ENCODE measurements around the gene GJB1. TPM values are rescaled to one million over a fixed set of nuclear protein-coding genes. Genes with fewer than 3 reads are reported as not detected.
A peak's percentile ranks its signal among the peaks of the same experiment; 100 is the strongest.
"Not testable (repeated sequence)": the region's sequence is repeated elsewhere in the genome, so short reads cannot be mapped to it uniquely, and the experiment has no call there.

Gene GJB1
- total RNA-seq: not detected

DNA sequence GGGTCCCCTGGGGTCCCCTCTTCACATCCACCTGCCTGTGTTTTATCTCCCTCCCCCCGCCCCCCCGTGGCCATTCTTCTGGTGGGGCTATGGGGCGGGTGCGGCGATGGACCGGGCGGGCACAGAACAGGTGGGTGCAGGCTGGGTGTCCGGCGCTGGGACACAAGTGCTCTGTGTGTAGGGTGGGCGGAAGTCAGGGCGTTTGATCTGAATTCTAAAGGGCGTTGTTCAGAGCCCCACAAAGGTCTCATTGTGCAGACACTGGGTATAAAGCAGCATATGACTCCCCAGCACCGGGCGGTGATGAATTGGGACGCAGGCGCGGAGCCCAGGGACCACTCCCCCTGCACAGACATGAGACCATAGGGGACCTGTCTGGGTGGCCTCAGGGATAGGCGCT is at the start of gene GJB1:
TSS of gene GJB1 (plus strand) at position 296 of the 400 bp plus-strand sequence. CDS start 484 bp downstream, outside the sequence.
- Histone ChIP-seq H3K4me1 (no peaks in the 10 kb centered on the region), H3K4me3 (no peak within 1 kb of the TSS), H3K9me3 (no peaks in the 10 kb centered on the region), H3K27ac (no peak within 1 kb of the TSS), H3K36me3 (no peaks in the 10 kb centered on the region), H3K27me3 (no peaks in the 10 kb centered on the region)
- intact Hi-C loops (cut with DNase I): no loop called here
- DNase-seq (ENCODE audit: low spot score in 2 of 2): no peak
- TF ChIP-seq, protein P1, sequence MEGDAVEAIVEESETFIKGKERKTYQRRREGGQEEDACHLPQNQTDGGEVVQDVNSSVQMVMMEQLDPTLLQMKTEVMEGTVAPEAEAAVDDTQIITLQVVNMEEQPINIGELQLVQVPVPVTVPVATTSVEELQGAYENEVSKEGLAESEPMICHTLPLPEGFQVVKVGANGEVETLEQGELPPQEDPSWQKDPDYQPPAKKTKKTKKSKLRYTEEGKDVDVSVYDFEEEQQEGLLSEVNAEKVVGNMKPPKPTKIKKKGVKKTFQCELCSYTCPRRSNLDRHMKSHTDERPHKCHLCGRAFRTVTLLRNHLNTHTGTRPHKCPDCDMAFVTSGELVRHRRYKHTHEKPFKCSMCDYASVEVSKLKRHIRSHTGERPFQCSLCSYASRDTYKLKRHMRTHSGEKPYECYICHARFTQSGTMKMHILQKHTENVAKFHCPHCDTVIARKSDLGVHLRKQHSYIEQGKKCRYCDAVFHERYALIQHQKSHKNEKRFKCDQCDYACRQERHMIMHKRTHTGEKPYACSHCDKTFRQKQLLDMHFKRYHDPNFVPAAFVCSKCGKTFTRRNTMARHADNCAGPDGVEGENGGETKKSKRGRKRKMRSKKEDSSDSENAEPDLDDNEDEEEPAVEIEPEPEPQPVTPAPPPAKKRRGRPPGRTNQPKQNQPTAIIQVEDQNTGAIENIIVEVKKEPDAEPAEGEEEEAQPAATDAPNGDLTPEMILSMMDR (IDR thresholded peaks at IDR 0.05): no peak

DNA sequence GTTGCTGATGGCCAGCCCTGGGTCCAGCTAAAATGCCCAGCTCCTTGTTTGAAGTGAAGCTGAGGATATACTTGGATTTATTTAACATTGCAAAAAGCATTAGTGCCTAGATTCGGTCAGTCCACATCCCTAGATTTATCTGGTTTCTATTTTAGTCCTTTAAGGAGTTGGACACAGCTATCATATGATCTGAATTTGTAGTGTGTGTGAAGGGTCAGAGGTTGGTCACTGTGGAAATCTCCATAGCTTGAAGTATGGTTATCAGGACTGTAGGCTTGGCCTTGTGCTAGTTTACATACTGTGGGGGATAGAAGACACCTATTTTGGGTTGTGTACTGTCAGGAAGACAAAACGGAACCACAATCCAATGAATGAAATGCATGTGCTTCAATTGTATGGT is 49.6 kb upstream of the GJB1 start:
- intact Hi-C loops (cut with DNase I): no loop called here

DNA sequence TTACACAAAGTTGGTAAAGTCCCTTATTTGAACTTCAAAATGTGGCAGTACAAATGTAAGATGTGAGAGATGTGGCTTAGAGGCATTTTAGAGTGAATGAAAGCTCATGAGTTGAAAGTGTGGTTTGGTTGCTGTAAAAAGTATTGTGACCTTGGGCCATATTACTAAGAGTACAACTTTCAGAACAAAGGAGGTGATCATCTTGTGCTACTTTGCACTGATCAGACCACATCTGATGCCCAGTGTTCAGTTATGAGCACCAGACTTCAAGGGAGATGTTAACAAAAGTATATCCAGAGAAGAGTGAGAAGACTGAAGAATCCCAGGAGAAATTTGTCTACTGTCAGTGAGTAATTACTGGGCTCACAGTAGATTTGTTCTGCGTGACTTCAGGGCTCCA is 48.2 kb upstream of the GJB1 start:
- Histone ChIP-seq H3K4me3 (no peak overlapping the region), H3K27me3 (no peaks in the 10 kb centered on the region)
- intact Hi-C loops (cut with DNase I): no loop called here

More for the DNA sequence above, 49.6 kb upstream of the GJB1 start:
- Histone ChIP-seq H3K9me3 (no peaks in the 10 kb centered on the region), H3K27me3 (no peaks in the 10 kb centered on the region), H3K36me3 (no peaks in the 10 kb centered on the region), H3K27ac (no peak overlapping the region), H3K4me1 (no peaks in the 10 kb centered on the region), H3K4me3 (no peak overlapping the region)
- TF ChIP-seq, protein P1 (IDR thresholded peaks at IDR 0.05): no peak
- DNase-seq (ENCODE audit: low spot score in 2 of 2): no peak

DNA sequence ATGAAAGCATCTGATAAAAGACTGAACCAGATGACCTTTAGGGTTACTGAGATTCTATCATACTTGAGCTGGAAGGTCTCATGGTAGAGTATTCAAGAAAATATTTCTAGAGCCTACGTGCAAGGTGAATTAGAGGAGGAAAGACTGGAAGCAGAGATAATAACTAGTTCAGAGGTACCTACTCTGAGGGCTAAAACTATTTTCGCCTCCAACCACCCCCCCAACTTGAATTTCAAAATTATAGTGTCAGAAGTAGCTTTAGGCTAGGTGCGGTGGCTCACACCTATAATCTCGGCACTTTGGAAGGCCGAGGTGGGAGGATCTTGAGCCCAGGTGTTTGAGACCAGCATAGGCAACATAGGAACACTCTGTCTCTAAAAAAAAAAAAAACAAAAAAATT is 47.5 kb upstream of the GJB1 start:
- H3K4me3 ChIP-seq: no peak overlapping the region
- H3K27me3 ChIP-seq: no peaks in the 10 kb centered on the region
- TF ChIP-seq, protein P1 (IDR thresholded peaks at IDR 0.05): no peak
- no peaks in the 10 kb centered on the region for H3K36me3 ChIP-seq
- H3K4me1 ChIP-seq: no peaks in the 10 kb centered on the region
- H3K9me3 ChIP-seq: no peaks in the 10 kb centered on the region
- H3K27ac ChIP-seq: no peak overlapping the region
- intact Hi-C loops (cut with DNase I): no loop called here
- no peak for DNase-seq (ENCODE audit: low spot score in 2 of 2)

More for the DNA sequence above, 48.2 kb upstream of the GJB1 start:
- Histone ChIP-seq H3K4me1 (no peaks in the 10 kb centered on the region), H3K9me3 (no peaks in the 10 kb centered on the region), H3K27ac (no peak overlapping the region), H3K36me3 (no peaks in the 10 kb centered on the region)
- no peak for DNase-seq (ENCODE audit: low spot score in 2 of 2)
- TF ChIP-seq, protein P1 (IDR thresholded peaks at IDR 0.05): no peak

DNA sequence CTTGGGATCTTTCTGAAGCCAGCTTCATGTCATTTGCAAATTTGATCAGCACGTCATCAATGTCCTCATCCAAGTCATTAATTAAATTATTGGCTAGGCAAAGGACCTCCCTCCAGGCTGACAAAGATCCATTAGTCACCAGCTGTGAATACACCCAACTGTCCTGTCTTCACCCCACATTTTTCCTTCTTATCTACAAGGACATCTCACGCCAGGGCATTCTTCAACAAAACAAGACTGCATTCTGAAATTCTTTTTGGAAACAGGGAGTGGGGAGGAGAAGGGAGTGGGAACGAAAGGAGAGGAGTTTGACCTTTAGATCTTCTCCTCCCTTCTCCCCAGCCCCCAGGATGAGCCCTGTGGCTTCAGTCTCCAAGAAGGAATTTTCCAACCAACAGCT is 45.7 kb upstream of the GJB1 start:
- Histone ChIP-seq H3K4me1 (no peaks in the 10 kb centered on the region), H3K36me3 (no peaks in the 10 kb centered on the region), H3K4me3 (no peak overlapping the region), H3K27ac (no peak overlapping the region), H3K9me3 (no peaks in the 10 kb centered on the region), H3K27me3 (no peaks in the 10 kb centered on the region)
- intact Hi-C loops (cut with DNase I): no loop called here
- TF ChIP-seq, protein P1 (IDR thresholded peaks at IDR 0.05): no peak
- DNase-seq (ENCODE audit: low spot score in 2 of 2): no peak

DNA sequence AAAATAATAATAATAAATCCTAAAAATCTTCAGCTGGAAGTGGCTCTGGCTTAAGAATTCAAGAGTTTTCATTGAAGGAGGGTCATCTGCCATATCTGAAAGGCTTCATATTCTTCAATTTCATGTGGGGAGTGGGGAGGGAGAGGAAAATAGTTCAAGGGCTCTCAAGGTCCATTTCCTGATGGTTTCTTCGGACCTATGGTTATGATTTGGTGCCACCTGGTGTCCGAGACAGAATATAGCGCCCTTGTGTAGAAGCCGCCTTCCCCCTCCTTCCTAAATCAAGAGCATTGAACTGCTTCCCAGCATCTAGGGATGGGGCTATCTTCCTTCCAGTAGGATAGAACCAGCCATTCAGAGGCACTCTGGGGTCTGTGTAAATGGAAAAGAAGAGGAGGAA is 44.1 kb upstream of the GJB1 start:
- DNase-seq (ENCODE audit: low spot score in 2 of 2): peak in 1 of 2 donors; percentile 67
- no peak overlapping the region for H3K4me3 ChIP-seq
- H3K4me1 ChIP-seq: no peaks in the 10 kb centered on the region

DNA sequence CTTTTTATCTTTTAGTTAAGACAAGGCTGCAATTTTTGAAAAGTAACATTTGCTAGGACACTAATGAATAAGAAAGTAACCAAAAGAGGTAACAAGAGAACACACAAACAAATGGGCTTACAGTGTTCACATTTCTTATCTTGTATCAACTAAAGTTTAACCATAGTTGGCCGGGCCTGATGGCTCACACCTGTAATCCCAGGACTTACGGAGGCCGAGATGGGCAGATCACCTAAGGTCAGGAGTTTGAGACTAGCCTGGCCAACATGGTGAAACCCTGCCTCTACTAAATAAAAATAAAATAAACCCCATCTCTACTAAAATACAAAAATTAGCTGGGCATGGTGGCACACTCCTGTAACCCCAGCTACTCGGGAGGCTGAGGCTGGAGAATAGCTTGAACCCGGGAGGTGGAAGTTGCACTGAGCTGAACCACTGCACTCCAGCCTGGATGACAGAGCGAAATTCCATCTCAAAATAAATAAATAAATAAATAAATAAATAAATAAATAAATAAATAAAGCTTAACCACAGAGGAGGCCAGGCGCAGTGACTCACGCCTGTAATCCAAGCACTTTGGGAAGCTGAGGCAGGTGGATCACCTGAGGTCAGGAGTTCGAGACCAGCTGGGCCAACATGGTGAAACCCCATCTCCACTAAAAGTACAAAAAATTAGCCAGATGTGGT is 42.3 kb upstream of the GJB1 start:
- not testable (repeated sequence) for DNase-seq (ENCODE audit: low spot score in 2 of 2); H3K27me3 ChIP-seq; H3K27ac ChIP-seq; H3K4me3 ChIP-seq; H3K4me1 ChIP-seq; H3K36me3 ChIP-seq; H3K9me3 ChIP-seq
- intact Hi-C loops (cut with DNase I): loop anchor here (10.0 kb wide), 2 partner anchors 184 to 746 kb away; partner anchors contain the start of gene TAF1

More for the DNA sequence above, 44.1 kb upstream of the GJB1 start:
- no peaks in the 10 kb centered on the region for H3K36me3 ChIP-seq
- H3K27me3 ChIP-seq: no peaks in the 10 kb centered on the region
- H3K9me3 ChIP-seq: no peaks in the 10 kb centered on the region
- no peak overlapping the region for H3K27ac ChIP-seq
- intact Hi-C loops (cut with DNase I): loop anchor here (1.0 kb wide), 2 partner anchors 111 to 209 kb away; partner anchors contain the start of gene SNX12
- TF ChIP-seq, protein P1 (IDR thresholded peaks at IDR 0.05): peak; percentile 43 to 65 (median 62)

Data from ascending aorta (tissue), 2 donors.